HG03103 (cell line): ENCODE data around the gene CCN6.

Experiments
- ATAC-seq: cut with Tn5 transposase; IDR thresholded peaks from one replicate; pipeline ENCODE4 v1.9.1; 2021; ENCODE audit warnings: low read depth; ENCODE audit not compliant: unreplicated experiment

The CCN6 gene

GRCh38 chr6:112054001-112054400, at the start of gene CCN6:
TSS of gene CCN6 (plus strand) at chr6:112054104. CDS start at chr6:112054358, 254 bp downstream.
- ATAC-seq = no peak

- ATAC-seq = no peak
Measured at GRCh38 chr6:112004201-112005012, 49.5 kb upstream of the CCN6 start.

- ATAC-seq = no peak
Measured at GRCh38 chr6:112005013-112005371, 48.9 kb upstream of the CCN6 start.

GRCh38 chr6:112007254-112007653, 46.6 kb upstream of the CCN6 start:
- no peak for ATAC-seq

- no peak for ATAC-seq
Measured at GRCh38 chr6:112007805-112008204, 46.1 kb upstream of the CCN6 start.

- no peak for ATAC-seq
Measured at GRCh38 chr6:112008482-112008881, 45.4 kb upstream of the CCN6 start.

- ATAC-seq = no peak
Measured at GRCh38 chr6:112010328-112010727, 43.6 kb upstream of the CCN6 start.

GRCh38 chr6:112013051-112013450, 40.9 kb upstream of the CCN6 start:
- no peak for ATAC-seq

- ATAC-seq = no peak
Measured at GRCh38 chr6:112014483-112014882, 39.4 kb upstream of the CCN6 start.

- no peak for ATAC-seq
Measured at GRCh38 chr6:112015725-112016124, 38.2 kb upstream of the CCN6 start.

GRCh38 chr6:112016320-112016719, 37.6 kb upstream of the CCN6 start:
- ATAC-seq = no peak

GRCh38 chr6:112017169-112017568, 36.7 kb upstream of the CCN6 start:
- no peak for ATAC-seq

GRCh38 chr6:112017760-112018537, 36.0 kb upstream of the CCN6 start:
- no peak for ATAC-seq

GRCh38 chr6:112018619-112019416, 35.1 kb upstream of the CCN6 start:
- no peak for ATAC-seq

- no peak for ATAC-seq
Measured at GRCh38 chr6:112019589-112019988, 34.3 kb upstream of the CCN6 start.

- ATAC-seq = no peak
Measured at GRCh38 chr6:112021691-112022310, 32.1 kb upstream of the CCN6 start.

- ATAC-seq = no peak
Measured at GRCh38 chr6:112022749-112023148, 31.2 kb upstream of the CCN6 start.

- no peak for ATAC-seq
Measured at GRCh38 chr6:112024464-112024863, 29.4 kb upstream of the CCN6 start.

GRCh38 chr6:112026933-112027332, 27.0 kb upstream of the CCN6 start:
- no peak for ATAC-seq

- no peak for ATAC-seq
Measured at GRCh38 chr6:112027942-112028674, 25.8 kb upstream of the CCN6 start.
